Coronary artery (tissue), 2 donors: Measurements from ENCODE around the gene DSE.

Experiments
- DNase-seq: peaks from one replicate; pipeline ENCODE4 v3.0.0-alpha.2; 2017; ENCODE audit warnings: low spot score
- H3K27ac ChIP-seq, 2 donors: fragments of 200-600 bp; sonication (generic); one replicate each; pipeline ENCODE4 v1.5.1; 2016 to 2019
- H3K4me3 ChIP-seq: fragments of 200-600 bp; sonication (generic); 2 replicates; pipeline ENCODE4 v1.5.1; 2016; ENCODE audit warnings: mild to moderate bottlenecking, moderate library complexity
- TF ChIP-seq, protein P1 (sequence below): fragments of 200-600 bp; sonication (generic); IDR thresholded peaks from one replicate; pipeline ENCODE4 v1.5.1; 2019; ENCODE audit warnings: antibody characterized with exemption

The DSE gene

DNA sequence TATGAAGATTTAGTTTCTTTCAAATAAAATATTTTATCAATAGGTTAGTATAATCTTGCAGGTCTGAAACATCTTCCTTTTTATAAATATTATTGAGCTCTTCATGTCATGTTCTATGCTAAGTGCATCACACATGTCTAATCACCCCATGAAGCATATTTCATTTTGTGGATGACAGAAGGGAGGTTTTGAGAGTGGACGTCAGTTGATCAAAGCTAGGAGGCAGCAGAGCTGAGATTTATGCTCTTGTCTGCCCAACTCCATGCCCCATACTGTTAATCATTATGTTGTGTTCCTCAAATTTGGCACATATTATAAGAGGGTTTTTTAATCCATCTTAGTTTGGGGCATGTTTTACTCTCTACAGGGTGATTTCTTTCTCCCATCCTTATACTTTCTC lies 22.7 kb downstream of the DSE start:
- TF ChIP-seq, protein P1, sequence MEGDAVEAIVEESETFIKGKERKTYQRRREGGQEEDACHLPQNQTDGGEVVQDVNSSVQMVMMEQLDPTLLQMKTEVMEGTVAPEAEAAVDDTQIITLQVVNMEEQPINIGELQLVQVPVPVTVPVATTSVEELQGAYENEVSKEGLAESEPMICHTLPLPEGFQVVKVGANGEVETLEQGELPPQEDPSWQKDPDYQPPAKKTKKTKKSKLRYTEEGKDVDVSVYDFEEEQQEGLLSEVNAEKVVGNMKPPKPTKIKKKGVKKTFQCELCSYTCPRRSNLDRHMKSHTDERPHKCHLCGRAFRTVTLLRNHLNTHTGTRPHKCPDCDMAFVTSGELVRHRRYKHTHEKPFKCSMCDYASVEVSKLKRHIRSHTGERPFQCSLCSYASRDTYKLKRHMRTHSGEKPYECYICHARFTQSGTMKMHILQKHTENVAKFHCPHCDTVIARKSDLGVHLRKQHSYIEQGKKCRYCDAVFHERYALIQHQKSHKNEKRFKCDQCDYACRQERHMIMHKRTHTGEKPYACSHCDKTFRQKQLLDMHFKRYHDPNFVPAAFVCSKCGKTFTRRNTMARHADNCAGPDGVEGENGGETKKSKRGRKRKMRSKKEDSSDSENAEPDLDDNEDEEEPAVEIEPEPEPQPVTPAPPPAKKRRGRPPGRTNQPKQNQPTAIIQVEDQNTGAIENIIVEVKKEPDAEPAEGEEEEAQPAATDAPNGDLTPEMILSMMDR = no peak
- DNase-seq = no peak
- no peak overlapping the region for H3K4me3 ChIP-seq
- H3K27ac ChIP-seq = no peak overlapping the region

DNA sequence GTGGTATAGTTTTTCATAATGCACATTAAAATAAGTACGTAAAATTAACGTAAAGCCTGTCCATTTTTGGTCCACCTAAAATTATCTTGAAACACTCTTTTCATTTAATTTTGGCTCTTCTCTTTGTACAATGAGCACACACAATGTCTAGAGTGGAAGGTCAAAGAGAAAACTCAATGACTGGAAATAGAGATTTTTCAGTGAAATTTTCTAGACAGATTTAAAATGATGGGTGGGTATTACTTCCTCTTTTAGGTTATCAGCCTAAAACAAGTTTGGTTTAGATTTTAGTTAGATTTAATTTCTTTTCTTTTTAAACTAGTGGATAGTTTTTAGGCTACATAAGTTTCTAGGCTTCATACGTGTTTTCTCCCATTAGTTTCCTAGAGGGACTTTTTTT lies 24.9 kb downstream of the DSE start:
- no peak overlapping the region for H3K4me3 ChIP-seq
- TF ChIP-seq, protein P1 = no peak
- DNase-seq = no peak
- no peak overlapping the region for H3K27ac ChIP-seq

DNA sequence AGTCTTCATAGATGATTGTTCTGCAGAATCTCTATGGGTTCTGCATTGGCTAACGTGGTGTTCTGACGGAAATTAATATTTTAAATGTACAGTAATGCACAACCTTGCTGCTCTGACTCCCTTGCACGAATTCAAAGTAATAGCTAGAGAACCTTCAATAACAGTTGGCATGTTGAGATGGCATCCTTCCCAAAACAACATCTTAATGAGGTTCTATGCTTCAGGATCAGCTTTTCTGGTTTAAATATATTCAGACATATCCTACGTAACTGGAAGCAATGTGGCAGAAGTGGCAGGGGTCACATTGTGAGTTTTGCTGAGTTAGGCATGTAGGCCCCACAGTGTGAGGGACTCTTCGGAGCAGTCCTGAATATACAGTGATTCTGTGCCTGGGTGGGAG lies 25.7 kb downstream of the DSE start:
- Histone ChIP-seq H3K4me3 (no peak overlapping the region), H3K27ac (peak overlapping the region in 1 of 2 donors; percentile 64)
- no peak for DNase-seq
- TF ChIP-seq, protein P1 = no peak

DNA sequence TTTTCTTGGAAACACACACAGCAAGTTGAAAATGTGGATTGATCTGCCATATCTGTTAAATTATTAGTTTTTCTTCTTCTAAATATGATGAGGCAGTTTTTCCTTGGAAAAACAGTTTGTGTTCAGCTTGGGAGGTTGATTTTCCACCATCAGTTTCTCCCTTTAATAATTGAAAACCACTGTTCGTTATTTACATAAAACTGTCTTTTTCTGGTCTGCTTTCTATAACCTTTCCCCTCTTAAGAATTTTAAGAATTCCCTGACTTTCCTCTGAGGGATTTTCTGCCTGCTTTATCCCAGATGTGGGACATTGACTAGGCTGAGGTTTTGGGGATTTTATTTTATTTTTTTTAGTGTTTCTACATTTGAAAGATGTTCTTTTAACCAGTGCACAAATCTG lies 27.2 kb downstream of the DSE start:
- Histone ChIP-seq H3K4me3 (no peak overlapping the region), H3K27ac (peak overlapping the region; percentile 13 to 43)
- DNase-seq = no peak
- TF ChIP-seq, protein P1 = no peak

DNA sequence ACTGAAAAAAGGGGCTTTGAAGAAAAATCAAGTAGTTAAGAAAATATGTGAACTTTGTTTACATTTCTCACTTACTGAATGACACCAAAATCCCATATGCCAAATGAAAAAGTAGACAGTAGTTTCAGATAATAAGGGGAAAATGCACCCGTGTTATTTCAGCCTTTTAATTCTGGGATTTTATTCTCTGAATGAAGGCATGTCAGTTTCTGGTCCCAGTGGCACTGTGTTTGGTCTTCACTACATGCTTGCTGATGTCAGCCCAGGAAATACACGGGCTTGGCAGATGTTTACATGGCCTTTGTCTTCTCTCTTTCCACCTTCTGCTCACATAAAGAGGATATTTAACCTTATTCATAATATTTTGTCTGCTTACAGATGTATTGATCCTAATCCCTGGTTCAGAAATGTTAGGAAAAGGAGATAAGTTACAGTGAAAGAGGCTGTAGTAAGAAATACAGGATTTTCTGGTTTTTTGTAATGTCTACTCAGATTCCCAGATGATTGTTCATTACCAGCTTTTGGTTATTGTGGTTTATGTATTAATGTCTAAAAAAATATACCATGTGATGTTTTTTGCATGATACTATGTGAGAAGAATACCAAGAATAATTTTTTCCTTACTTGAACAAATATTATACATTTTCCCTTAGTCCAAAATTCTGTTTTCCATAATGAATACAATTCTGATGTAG lies 27.7 kb downstream of the DSE start:
- H3K27ac ChIP-seq = peak overlapping the region; percentile 43 to 46
- no peak overlapping the region for H3K4me3 ChIP-seq
- TF ChIP-seq, protein P1 = no peak
- no peak for DNase-seq

DNA sequence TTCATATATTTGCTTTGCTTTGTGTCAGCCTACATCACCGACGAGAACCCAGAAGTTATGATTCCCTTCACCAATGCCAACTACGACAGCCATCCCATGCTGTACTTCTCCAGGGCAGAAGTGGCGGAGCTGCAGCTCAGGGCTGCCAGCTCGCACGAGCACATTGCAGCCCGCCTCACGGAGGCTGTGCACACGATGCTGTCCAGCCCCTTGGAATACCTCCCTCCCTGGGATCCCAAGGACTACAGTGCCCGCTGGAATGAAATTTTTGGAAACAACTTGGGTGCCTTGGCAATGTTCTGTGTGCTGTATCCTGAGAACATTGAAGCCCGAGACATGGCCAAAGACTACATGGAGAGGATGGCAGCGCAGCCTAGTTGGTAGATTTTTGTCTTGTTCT lies 28.5 kb downstream of the DSE start:
- TF ChIP-seq, protein P1 = no peak
- DNase-seq = peak; percentile 77
- Histone ChIP-seq H3K4me3 (peak overlapping the region; percentile 48), H3K27ac (peak overlapping the region in 1 of 2 donors; percentile 59)

DNA sequence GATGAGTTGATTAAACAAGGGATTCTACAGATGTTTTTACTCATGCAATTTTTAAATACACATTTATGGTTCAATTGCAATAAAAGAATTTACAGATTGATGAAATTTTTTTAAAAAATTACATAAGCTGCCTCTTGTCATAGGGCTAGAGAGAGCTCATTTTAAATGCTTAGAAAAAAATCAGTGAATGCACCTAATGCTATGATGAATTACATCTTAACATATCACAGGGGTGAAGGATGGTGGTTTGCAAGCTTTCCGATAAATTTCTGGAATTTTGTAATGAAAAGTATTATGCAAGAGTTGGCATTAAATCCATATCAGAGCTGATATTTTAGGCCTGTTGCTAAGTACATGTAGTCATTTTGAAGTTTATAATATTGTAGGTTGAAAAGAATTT lies 29.6 kb downstream of the DSE start:
- DNase-seq = no peak
- Histone ChIP-seq H3K27ac (no peak overlapping the region), H3K4me3 (no peak overlapping the region)
- TF ChIP-seq, protein P1 = no peak
